T47D (cell line): ENCODE data around the gene RRAS2.

Experiments used
- DNase-seq, 2 experiments: peaks; one replicate each; pipeline versions ENCODE4 v3.0.0 to v3.0.0-alpha.2; 2011 to 2012; ENCODE audit warnings: low read depth in 1 of 2, low spot score in 1 of 2
- JUND ChIP-seq: IDR thresholded peaks from 2 replicates; pipeline ENCODE4 v1.6.1; 2012; ENCODE audit warnings: low read depth
- in situ Hi-C: cut with HindIII; loops from 2 replicates; pipeline ENCODE4 v1.10.0; 2016; ENCODE audit warnings: low sequenced_read_pairs, low pct_unique_long_range_greater_than_20kb

Gene RRAS2

GRCh38 chr11:14251754-14252153 lies 107.2 kb downstream of the RRAS2 start:
- no peak for DNase-seq
- no peak for TF ChIP-seq JUND
- in situ Hi-C loops = no loop called here

GRCh38 chr11:14249121-14249963 lies 109.6 kb downstream of the RRAS2 start:
- TF ChIP-seq JUND = no peak
- in situ Hi-C loops = no loop called here
- peak in 1 of 2 experiments; percentile 67 for DNase-seq

- no peak for TF ChIP-seq JUND
- DNase-seq = no peak
- in situ Hi-C loops = no loop called here
Observed at GRCh38 chr11:14248580-14248981, 110.4 kb downstream of the RRAS2 start.

- in situ Hi-C loops = no loop called here
Observed at GRCh38 chr11:14245444-14245843, 113.5 kb downstream of the RRAS2 start.

GRCh38 chr11:14244926-14245325 lies 114.1 kb downstream of the RRAS2 start:
- in situ Hi-C loops = no loop called here
- no peak for TF ChIP-seq JUND
- no peak for DNase-seq

More at GRCh38 chr11:14245444-14245843, 113.5 kb downstream of the RRAS2 start:
- TF ChIP-seq JUND = no peak
- DNase-seq = no peak

GRCh38 chr11:14242733-14243132 lies 116.2 kb downstream of the RRAS2 start:
- no peak for DNase-seq
- TF ChIP-seq JUND = no peak
- in situ Hi-C loops = no loop called here

- no peak for DNase-seq
- in situ Hi-C loops = no loop called here
- TF ChIP-seq JUND = no peak
Observed at GRCh38 chr11:14242187-14242586, 116.8 kb downstream of the RRAS2 start.

GRCh38 chr11:14240951-14241350 lies 118.0 kb downstream of the RRAS2 start:
- DNase-seq = no peak
- in situ Hi-C loops = no loop called here
- TF ChIP-seq JUND = no peak

- DNase-seq = no peak
- in situ Hi-C loops = no loop called here
- no peak for TF ChIP-seq JUND
Observed at GRCh38 chr11:14240221-14240620, 118.8 kb downstream of the RRAS2 start.

- no peak for TF ChIP-seq JUND
- in situ Hi-C loops = no loop called here
- DNase-seq = no peak
Observed at GRCh38 chr11:14237444-14237961, 121.5 kb downstream of the RRAS2 start.

GRCh38 chr11:14235701-14236100 lies 123.3 kb downstream of the RRAS2 start:
- in situ Hi-C loops = no loop called here
- no peak for TF ChIP-seq JUND
- peak in 1 of 2 experiments; percentile 51 for DNase-seq

- in situ Hi-C loops = no loop called here
- DNase-seq = no peak
- TF ChIP-seq JUND = no peak
Observed at GRCh38 chr11:14234446-14234845, 124.5 kb downstream of the RRAS2 start.

- no peak for TF ChIP-seq JUND
- in situ Hi-C loops = no loop called here
- peak; percentile 24 to 42 for DNase-seq
Observed at GRCh38 chr11:14232652-14233051, 126.3 kb downstream of the RRAS2 start.
